GM10248 (cell line): ENCODE data around the gene CD99.
"Not testable (repeated sequence)": the region's sequence is repeated elsewhere in the genome, so short reads cannot be mapped to it uniquely, and the experiment has no call there.

Experiments
- CTCF ChIA-PET: fragments of 300-600 bp; sonication (Branson Sonifier 250); formaldehyde crosslinking; extraction: SDS; loops from one replicate; lab custom pipeline; 2021; ENCODE audit warnings: antibody characterized with exemption; lab: Yijun Ruan, JAX
- POLR2A ChIA-PET: fragments of 350-650 bp; sonication (Branson Sonifier 250); formaldehyde crosslinking; extraction: SDS; loops from one replicate; lab custom pipeline; 2020; ENCODE audit warnings: antibody characterized with exemption; lab: Yijun Ruan, JAX
- DNase-seq: peaks from one replicate; pipeline ENCODE4 v3.0.0; 2012; ENCODE audit errors: extremely low spot score
- CTCF ChIP-seq: IDR thresholded peaks from 2 replicates; pipeline ENCODE4 v1.5.1; 2012; ENCODE audit warnings: mild to moderate bottlenecking, low read depth; ENCODE audit errors: extremely low read depth, missing control alignments, control extremely low read depth

The CD99 gene

DNA sequence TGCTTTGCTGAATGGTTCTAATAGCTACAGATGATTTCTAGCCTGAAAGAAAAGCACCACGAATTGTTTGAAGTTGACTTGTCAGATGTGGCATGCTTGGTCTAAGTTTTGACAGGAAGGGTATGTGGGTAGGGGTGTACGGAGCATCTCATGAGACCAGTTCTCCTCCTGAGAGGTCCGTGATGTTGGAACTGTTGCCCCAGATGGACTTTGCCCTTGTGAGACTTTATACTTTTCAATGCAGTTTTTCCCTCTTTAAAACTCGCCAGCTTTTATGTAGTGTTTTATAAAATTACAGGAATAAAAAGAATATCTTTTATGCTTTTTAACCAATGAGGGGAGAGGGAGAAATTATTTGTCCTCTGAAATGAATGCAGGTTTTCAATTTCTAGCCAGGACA is 44.2 kb downstream of the CD99 start:
- ChIA-PET POLR2A (no interaction called here), CTCF (no interaction called here)
- no peak for TF ChIP-seq CTCF
- no peak for DNase-seq

DNA sequence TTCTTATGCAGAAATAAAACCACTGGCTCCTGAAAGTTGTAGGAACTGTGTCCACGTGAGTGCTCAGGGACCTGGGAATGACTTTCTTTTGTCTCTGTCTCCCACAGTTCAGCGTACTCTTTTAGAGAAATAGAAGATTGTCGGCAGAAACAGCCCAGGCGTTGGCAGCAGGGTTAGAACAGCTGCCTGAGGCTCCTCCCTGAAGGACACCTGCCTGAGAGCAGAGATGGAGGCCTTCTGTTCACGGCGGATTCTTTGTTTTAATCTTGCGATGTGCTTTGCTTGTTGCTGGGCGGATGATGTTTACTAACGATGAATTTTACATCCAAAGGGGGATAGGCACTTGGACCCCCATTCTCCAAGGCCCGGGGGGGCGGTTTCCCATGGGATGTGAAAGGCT is 49.6 kb downstream of the CD99 start:
- TF ChIP-seq CTCF: no peak
- no peak for DNase-seq
- CTCF ChIA-PET: no interaction called here
- POLR2A ChIA-PET: no interaction called here

DNA sequence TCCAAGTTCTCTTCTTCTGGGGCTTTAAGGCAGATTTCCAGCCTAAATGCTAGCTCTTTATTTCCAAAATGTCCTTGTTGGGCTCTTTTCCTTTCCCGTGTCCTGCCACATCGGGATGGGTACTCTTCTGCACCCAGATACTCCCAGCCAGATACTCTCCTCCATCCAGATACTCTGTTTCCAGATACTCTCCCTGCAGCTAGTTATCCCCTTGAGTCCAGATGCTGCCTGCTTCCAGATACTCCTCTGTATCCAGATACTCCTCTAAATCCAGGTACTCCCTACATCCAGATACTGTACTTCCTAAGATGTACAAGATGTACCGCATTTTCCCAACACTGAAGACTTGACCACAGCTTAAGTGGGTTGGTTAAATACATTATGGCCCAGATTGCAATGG is 50.3 kb downstream of the CD99 start:
- CTCF ChIA-PET: no interaction called here
- no peak for TF ChIP-seq CTCF

DNA sequence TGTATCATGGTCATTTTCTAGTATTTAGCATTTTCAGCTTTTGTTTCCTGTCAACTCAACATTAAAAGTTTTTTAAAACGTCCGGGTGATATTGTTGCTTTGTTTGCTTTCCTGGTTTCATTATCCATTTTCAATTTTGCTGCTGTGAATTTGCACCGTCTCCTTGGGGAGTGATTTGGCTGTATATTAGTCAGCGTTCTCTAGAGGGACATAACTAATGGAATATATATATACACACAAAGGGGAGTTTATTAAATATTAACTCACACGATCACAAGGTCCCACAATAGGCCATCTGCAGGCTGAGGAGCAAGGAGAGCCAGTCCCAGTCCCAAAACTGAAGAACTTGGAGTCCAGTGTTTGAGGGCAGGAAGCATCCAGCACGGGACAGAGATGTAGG is 55.2 kb downstream of the CD99 start:
- POLR2A ChIA-PET, DNase-seq, CTCF ChIA-PET: not testable (repeated sequence)

More for the DNA sequence above, 50.3 kb downstream of the CD99 start:
- no peak for DNase-seq
- POLR2A ChIA-PET: no interaction called here

DNA sequence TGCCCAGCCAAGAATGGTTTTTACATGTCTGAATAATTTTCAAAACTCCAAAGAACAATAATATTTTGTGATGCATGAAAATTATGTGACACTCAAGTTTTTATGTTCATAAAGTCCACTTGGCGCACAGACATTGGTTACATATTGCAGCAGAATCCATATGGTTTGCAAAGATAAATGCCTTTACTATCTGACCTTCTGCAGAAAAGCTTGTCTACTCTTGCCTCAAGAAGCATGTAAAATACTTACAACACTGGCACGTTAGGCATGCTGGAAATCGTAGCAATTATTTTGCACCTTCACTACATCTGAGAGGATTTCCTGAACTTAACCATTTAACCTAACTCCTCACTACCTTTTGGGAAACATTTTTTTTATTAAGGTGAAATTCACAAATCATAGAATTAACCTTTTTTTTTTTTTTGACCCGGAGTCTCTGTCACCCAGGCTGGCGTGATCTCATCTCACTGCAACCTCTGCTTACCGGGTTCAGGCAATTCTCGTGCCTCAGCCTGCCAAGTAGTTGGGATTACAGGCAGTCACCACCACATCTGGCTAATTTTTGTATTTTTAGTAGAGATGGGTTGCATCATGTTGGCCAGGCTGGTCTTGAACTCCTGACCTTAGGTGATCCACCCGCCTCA is 57.2 kb downstream of the CD99 start:
- ChIA-PET CTCF (no interaction called here), POLR2A (no interaction called here)
- no peak for TF ChIP-seq CTCF
- DNase-seq: no peak

DNA sequence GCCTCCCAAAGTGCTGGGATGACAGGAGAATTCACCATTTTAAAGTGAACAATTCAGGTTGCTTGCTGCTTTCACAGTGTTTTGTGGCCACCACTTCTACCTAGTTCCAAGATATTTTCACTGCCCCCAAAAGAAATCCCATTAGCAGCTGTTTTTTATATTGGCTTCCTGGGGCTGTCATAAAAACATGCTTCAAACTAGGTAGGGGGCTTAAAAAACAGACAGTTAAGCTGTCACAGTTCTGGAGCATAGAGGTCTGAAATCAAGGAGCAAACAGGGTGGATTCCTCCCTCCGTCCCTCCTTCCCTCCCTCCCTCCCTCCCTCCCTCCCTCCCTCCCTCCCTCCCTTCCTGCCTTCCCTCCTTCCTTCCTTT is 57.7 kb downstream of the CD99 start:
- DNase-seq: no peak
- ChIA-PET POLR2A (no interaction called here), CTCF (no interaction called here)
- TF ChIP-seq CTCF: no peak

GRCh38 chrX:2751291-2751690 is 60.2 kb downstream of the CD99 start:
- no peak for TF ChIP-seq CTCF
- DNase-seq: no peak
- POLR2A ChIA-PET: no interaction called here
- CTCF ChIA-PET: no interaction called here

GRCh38 chrX:2751874-2752300 is 60.8 kb downstream of the CD99 start, which contains the start of gene XG:
TSS of gene XG (plus strand) at chrX:2752040. CDS start at chrX:2752275, 235 bp downstream.
- CTCF ChIA-PET, POLR2A ChIA-PET, DNase-seq: not testable (repeated sequence)

DNA sequence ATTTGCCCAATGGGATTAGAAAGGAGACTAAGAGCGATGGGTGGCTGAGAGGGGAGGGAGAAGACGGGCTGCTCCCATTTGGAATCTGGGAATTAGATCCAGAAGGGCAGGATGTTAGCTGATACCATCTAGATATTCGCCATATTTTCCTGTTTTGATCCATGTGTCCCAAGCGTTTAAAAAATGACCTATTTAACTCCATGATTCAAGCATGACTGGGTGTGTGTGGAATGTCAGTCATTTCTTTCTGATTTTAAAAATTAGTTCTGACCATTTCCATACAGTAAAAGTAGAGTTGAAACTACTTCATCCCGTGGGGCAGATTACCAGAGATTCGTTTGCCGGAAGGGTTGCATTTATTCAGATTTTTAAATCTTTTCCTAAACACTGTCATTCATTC is 61.3 kb downstream of the CD99 start:
- DNase-seq, CTCF ChIA-PET, POLR2A ChIA-PET: not testable (repeated sequence)

GRCh38 chrX:2755163-2755715 is 64.1 kb downstream of the CD99 start:
- CTCF ChIA-PET, POLR2A ChIA-PET, DNase-seq: not testable (repeated sequence)
